ENCODE data around the gene AKR1B1. TPM values are rescaled to one million over a fixed set of nuclear protein-coding genes. Genes with fewer than 3 reads are reported as not detected.

Gene AKR1B1
- 90.6 and 98.5 TPM in 2 replicates for total RNA-seq

GRCh38 chr7:134458806-134459698 is at the start of gene AKR1B1:
Gene AKR1B1 (minus strand): TSS chr7:134459100. CDS start chr7:134459062, 38 bp downstream.

Other genes with a start within 250 kb of the AKR1B1 start
- gene SLC35B4, start 142.2 kb downstream of the AKR1B1 start, total RNA-seq = 11.9 and 12.7 TPM in 2 replicates
- 0.15 TPM in 1 of 2 replicates, not detected in the other for gene AKR1B10, start 68.5 kb upstream of the AKR1B1 start, total RNA-seq
- gene AKR1B15, start 90.0 kb upstream of the AKR1B1 start, total RNA-seq = not detected in 2 replicates
- gene BPGM, start 187.8 kb upstream of the AKR1B1 start, total RNA-seq = 7.1 and 10.3 TPM in 2 replicates

Data from mammary microvascular endothelial cell (primary cell).